ENCODE data around the gene AP5Z1. TPM values are rescaled to one million over a fixed set of nuclear protein-coding genes. Genes with fewer than 3 reads are reported as not detected.
A peak's percentile ranks its signal among the peaks of the same experiment; 100 is the strongest.

Gene AP5Z1
- polyA plus RNA-seq, 2 of the 4 experiments (the other 2 are of a cell fraction), result 6.8 to 21.8 TPM

DNA sequence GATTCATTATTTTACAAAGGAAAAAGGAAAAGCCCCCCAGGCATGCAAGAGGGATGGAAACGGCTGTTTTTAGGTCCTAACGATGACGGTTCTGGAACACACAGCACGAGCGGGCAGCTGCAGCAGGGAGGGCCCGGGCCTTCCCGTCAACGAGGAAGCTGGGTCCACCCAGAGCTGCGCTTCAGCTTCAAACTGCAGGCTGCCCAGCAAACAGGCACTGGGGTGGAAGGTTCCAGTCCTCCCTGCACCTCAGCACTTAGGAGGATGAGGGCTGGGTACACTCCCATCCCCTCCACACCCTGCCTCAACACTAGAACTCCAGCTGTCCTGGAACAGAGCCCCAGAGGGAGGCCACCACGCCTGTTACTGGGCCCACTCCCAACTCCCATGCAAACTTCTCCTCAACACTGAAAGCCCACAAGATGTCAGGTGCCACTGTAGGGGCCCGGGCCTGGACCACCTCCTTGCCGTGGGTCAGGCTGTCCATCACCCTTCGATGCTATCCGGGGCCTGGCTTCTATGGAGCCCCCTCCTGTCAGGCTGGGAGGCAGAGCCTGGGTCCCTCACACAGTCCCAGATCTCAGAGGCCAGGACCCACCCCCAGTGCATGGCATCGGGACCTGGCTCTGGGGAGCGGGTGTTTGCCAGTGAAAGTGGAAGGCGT, 53.4 kb downstream of the AP5Z1 start (continued):
- TF ChIP-seq ZC3H11A (IDR thresholded peaks at IDR 0.05) (no peak), EHF (CRISPR knock-in tag; IDR thresholded peaks at IDR 0.05) (no peak)

DNA sequence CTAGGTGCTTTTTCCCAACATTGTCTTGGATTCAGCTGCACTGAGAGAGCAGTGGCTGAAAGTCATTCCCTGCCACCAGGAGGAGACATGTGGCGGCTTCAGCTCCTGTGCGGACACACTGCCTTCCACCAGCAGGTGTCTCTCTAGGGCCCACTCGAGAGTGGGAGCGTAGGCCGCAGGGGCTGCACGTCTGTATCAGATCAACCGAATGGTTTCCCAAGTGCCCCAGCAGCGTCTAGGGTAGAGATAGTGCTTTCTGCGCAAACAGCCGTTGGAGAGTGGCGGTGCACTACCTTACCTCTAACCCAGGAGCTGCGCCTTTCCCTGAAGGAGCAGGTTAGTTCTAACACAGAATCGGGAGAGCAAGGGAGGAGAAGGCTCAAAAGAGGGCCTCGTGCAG, 54.8 kb downstream of the AP5Z1 start:
- 75% methylated on average over 11 of the region's 14 CpGs for WGBS (ENCODE audit: missing lambda C conversion rate)
- ATAC-seq, result peak; percentile 78 to 96
- peak; percentile 23 for FAIRE-seq
- Histone ChIP-seq H3K4me3 (no peak overlapping the region), H3K4me1 (no peaks in the 10 kb centered on the region), H3K27ac (no peak overlapping the region), H3K4me2 (no peak overlapping the region), H3K9me3 (no peaks in the 10 kb centered on the region)
- TF ChIP-seq EHMT2 (IDR thresholded peaks at IDR 0.05; ENCODE audit: low read depth) (no peak), EP300 (IDR thresholded peaks at IDR 0.05) (no peak), SMC3 (IDR thresholded peaks at IDR 0.05) (peak; percentile 56), NFE2L2 (conservative IDR thresholded peaks at IDR 0.05; ENCODE audit: low read length) (no peak), RAD21 (conservative IDR thresholded peaks at IDR 0.05 in 1 of 2, IDR thresholded peaks at IDR 0.05 in 1 of 2) (peak; percentile 29 to 65; a peak in 4 of 5 replicates), PHF8 (IDR thresholded peaks at IDR 0.05; ENCODE audit: borderline replicate concordance, low read depth) (no peak)
- TF ChIP-seq, protein P1, sequence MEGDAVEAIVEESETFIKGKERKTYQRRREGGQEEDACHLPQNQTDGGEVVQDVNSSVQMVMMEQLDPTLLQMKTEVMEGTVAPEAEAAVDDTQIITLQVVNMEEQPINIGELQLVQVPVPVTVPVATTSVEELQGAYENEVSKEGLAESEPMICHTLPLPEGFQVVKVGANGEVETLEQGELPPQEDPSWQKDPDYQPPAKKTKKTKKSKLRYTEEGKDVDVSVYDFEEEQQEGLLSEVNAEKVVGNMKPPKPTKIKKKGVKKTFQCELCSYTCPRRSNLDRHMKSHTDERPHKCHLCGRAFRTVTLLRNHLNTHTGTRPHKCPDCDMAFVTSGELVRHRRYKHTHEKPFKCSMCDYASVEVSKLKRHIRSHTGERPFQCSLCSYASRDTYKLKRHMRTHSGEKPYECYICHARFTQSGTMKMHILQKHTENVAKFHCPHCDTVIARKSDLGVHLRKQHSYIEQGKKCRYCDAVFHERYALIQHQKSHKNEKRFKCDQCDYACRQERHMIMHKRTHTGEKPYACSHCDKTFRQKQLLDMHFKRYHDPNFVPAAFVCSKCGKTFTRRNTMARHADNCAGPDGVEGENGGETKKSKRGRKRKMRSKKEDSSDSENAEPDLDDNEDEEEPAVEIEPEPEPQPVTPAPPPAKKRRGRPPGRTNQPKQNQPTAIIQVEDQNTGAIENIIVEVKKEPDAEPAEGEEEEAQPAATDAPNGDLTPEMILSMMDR (IDR thresholded peaks at IDR 0.05), result peak; percentile 53
- TF ChIP-seq, protein P2, sequence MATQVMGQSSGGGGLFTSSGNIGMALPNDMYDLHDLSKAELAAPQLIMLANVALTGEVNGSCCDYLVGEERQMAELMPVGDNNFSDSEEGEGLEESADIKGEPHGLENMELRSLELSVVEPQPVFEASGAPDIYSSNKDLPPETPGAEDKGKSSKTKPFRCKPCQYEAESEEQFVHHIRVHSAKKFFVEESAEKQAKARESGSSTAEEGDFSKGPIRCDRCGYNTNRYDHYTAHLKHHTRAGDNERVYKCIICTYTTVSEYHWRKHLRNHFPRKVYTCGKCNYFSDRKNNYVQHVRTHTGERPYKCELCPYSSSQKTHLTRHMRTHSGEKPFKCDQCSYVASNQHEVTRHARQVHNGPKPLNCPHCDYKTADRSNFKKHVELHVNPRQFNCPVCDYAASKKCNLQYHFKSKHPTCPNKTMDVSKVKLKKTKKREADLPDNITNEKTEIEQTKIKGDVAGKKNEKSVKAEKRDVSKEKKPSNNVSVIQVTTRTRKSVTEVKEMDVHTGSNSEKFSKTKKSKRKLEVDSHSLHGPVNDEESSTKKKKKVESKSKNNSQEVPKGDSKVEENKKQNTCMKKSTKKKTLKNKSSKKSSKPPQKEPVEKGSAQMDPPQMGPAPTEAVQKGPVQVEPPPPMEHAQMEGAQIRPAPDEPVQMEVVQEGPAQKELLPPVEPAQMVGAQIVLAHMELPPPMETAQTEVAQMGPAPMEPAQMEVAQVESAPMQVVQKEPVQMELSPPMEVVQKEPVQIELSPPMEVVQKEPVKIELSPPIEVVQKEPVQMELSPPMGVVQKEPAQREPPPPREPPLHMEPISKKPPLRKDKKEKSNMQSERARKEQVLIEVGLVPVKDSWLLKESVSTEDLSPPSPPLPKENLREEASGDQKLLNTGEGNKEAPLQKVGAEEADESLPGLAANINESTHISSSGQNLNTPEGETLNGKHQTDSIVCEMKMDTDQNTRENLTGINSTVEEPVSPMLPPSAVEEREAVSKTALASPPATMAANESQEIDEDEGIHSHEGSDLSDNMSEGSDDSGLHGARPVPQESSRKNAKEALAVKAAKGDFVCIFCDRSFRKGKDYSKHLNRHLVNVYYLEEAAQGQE (IDR thresholded peaks at IDR 0.05), result no peak
- TF ChIP-seq, protein P3, sequence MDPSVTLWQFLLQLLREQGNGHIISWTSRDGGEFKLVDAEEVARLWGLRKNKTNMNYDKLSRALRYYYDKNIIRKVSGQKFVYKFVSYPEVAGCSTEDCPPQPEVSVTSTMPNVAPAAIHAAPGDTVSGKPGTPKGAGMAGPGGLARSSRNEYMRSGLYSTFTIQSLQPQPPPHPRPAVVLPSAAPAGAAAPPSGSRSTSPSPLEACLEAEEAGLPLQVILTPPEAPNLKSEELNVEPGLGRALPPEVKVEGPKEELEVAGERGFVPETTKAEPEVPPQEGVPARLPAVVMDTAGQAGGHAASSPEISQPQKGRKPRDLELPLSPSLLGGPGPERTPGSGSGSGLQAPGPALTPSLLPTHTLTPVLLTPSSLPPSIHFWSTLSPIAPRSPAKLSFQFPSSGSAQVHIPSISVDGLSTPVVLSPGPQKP (IDR thresholded peaks at IDR 0.05; ENCODE audit: low read depth, low read length), result no peak
- DNase-seq (ENCODE audit: low read depth in 1 of 2, low spot score in 1 of 2), result peak; percentile 35 to 74
- ChIA-PET POLR2A (no interaction called here), CTCF (interaction anchor here (0.6 to 1.8 kb wide), 5 partner anchors 18 to 257 kb away, joined by 3 to 7 read pairs (median 3); partner anchors contain the start of gene RADIL)

DNA sequence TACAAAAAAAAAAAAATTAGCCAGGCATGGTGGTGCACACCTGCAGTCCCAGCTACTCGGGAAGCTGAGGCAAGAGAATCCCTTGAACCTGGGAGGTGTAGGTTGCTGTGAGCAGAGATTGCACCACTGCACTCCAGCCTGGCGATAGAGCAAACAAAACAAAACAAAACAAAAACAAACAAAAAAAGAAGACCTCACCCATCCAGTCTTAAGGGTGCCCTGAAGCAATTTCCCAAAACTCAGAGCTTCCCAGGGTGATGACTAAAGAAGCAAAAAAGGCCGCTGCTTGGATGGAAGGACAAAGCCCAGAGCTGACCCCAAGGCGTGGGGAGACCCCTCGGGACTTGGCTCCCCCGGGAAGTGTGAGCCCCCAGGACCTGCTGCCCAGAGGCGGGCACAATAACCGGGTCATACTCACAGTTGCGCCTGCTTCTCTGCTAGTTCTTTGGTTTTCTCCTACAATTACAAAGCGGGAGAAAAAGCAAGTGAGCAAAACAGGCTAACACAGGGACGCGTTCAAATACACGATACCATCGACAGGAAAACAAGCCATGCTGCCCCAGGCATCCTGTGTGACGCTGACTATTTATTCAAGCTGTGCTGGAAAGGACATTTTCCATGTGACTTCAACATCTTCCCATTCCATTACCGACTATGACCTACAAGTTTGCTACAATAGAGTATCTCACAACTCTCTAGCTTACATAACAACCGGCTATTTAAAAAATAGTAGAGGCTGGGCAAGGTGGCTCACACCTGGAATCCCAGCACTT, 56.5 kb downstream of the AP5Z1 start:
- FAIRE-seq, result no peak
- POLR2A ChIA-PET, result no interaction called here
- Histone ChIP-seq H3K4me3 (no peak overlapping the region), H3K9me3 (no peaks in the 10 kb centered on the region), H3K4me2 (no peak overlapping the region), H3K27ac (no peak overlapping the region), H3K4me1 (no peaks in the 10 kb centered on the region)
- DNase-seq (ENCODE audit: low read depth in 1 of 2, low spot score in 1 of 2), result no peak
- no peak for ATAC-seq
- CTCF ChIA-PET, result interaction anchor here (0.7 to 1.7 kb wide), 2 partner anchors 160 to 253 kb away, joined by 3 to 4 read pairs; no protein-coding TSS in a partner anchor
- no peak for TF ChIP-seq POLR2A (IDR thresholded peaks at IDR 0.05; ENCODE audit: low read length)
- no peak for TF ChIP-seq ZSCAN20 (CRISPR knock-in tag; IDR thresholded peaks at IDR 0.05)
- TF ChIP-seq FOSB (CRISPR knock-in tag; IDR thresholded peaks at IDR 0.05), result no peak
- 74% methylated on average over 17 of the region's 17 CpGs for WGBS (ENCODE audit: missing lambda C conversion rate)
